ENCODE measurements around the gene LCP2.

DNA sequence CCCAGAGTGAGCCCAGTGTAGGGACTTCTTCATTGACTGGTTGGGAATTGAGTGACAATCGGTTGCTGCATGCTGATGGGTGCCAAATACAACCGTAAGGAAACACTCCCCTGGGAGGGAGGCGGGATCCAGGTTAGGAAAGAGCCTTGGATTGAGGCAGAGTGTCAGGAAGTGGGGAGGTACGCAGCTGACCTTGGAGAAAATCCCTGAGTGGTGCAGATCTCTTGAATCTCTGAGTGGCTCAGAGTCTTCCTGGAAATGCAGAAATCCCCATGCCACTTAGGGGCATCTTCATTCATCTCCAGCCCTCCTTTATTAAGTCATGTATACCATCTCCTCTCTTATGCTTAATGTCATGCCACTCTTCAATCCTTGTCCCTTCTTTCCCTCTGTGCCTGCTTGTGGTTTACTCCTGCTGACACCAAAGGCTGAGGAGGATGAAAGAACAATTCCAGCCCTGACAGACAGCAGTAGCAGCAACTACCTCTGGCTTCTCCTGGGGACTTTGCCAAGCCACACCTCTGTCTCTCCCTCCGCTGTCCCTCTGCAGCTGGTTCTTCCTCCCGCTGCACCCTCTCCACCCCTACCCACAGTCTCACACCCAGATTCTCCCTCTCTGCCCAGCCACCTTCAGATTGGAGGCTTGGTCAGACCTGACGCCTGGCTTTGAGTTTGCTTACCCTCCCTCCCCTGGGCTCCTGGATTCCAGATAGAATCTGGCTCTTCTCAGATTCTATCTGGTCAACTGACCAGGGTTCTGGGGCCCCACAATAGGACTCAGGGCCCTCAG is 14.1 kb upstream of the LCP2 start:
- TF ChIP-seq, protein P1, sequence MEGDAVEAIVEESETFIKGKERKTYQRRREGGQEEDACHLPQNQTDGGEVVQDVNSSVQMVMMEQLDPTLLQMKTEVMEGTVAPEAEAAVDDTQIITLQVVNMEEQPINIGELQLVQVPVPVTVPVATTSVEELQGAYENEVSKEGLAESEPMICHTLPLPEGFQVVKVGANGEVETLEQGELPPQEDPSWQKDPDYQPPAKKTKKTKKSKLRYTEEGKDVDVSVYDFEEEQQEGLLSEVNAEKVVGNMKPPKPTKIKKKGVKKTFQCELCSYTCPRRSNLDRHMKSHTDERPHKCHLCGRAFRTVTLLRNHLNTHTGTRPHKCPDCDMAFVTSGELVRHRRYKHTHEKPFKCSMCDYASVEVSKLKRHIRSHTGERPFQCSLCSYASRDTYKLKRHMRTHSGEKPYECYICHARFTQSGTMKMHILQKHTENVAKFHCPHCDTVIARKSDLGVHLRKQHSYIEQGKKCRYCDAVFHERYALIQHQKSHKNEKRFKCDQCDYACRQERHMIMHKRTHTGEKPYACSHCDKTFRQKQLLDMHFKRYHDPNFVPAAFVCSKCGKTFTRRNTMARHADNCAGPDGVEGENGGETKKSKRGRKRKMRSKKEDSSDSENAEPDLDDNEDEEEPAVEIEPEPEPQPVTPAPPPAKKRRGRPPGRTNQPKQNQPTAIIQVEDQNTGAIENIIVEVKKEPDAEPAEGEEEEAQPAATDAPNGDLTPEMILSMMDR (conservative IDR thresholded peaks at IDR 0.05): no peak
- TF ChIP-seq EZH2 (IDR thresholded peaks at IDR 0.05; ENCODE audit: low read depth): no peak
